Activated CD4-positive, alpha-beta T cell treated with anti-CD3 and anti-CD28 coated beads, Interleukin-2, amount 50 U/mL, for 1 hour (primary cell): ENCODE results near the gene NISCH.

ENCODE experiments used
- DNase-seq: peaks from one replicate; pipeline ENCODE4 v3.0.0-alpha.2; 2020

The NISCH gene

GRCh38 chr3:52450489-52451236 lies 4.7 kb upstream of the NISCH start:
- DNase-seq = no peak

GRCh38 chr3:52451237-52452083 lies 3.9 kb upstream of the NISCH start:
- no peak for DNase-seq

- DNase-seq = no peak
These were observed 3.3 kb upstream of the NISCH start for GRCh38 chr3:52452126-52452525.

GRCh38 chr3:52452570-52453221 lies 2.7 kb upstream of the NISCH start:
- DNase-seq = no peak

GRCh38 chr3:52453496-52454249 lies 1.7 kb upstream of the NISCH start, which contains the start of gene TNNC1:
TNNC1 (minus strand) TSS chr3:52454041; CDS start chr3:52454015, 26 bp downstream.
- no peak for DNase-seq

GRCh38 chr3:52454250-52454937 lies 1.0 kb upstream of the NISCH start:
- DNase-seq = no peak

GRCh38 chr3:52454938-52455282 lies 494 bp upstream of the NISCH start:
- DNase-seq = no peak

- no peak for DNase-seq
These were observed 880 bp downstream of the NISCH start for GRCh38 chr3:52456169-52456799.

- no peak for DNase-seq
These were observed 1.4 kb downstream of the NISCH start for GRCh38 chr3:52456800-52457183.

GRCh38 chr3:52458031-52458760 lies 2.8 kb downstream of the NISCH start:
- no peak for DNase-seq

GRCh38 chr3:52458770-52459545 lies 3.6 kb downstream of the NISCH start:
- no peak for DNase-seq

- no peak for DNase-seq
These were observed 6.5 kb downstream of the NISCH start for GRCh38 chr3:52461874-52462273.

- DNase-seq = no peak
These were observed 8.0 kb downstream of the NISCH start for GRCh38 chr3:52463416-52463815.

GRCh38 chr3:52468336-52468735 lies 12.9 kb downstream of the NISCH start:
- no peak for DNase-seq

GRCh38 chr3:52469001-52469400 lies 13.6 kb downstream of the NISCH start:
- DNase-seq = no peak

- DNase-seq = no peak
These were observed 15.5 kb downstream of the NISCH start for GRCh38 chr3:52470920-52471319.

GRCh38 chr3:52471371-52472238 lies 16.2 kb downstream of the NISCH start:
- DNase-seq = no peak

GRCh38 chr3:52472239-52473000 lies 17.0 kb downstream of the NISCH start:
- no peak for DNase-seq
